Prostate gland (tissue), 2 donors: Measurements from ENCODE around the gene CSRP1.

Source experiments
- CTCF ChIP-seq, 4 experiments: fragments of 200-600 bp in 2 of 4; fragments of 450-650 bp in 2 of 4; sonication (generic) in 2 of 4; IDR thresholded peaks; 1 replicate in 3 of 4; 2 replicates in 1 of 4; pipeline ENCODE4 v1.5.1; 2016 to 2019; ENCODE audit warnings: antibody characterized with exemption in 4 of 4, mild to moderate bottlenecking in 2 of 4, moderate library complexity in 2 of 4
- POLR2A ChIP-seq: fragments of 450-650 bp; IDR thresholded peaks from one replicate; pipeline ENCODE4 v1.6.1; 2016; ENCODE audit warnings: antibody characterized with exemption, mild to moderate bottlenecking
- POLR2AphosphoS5 ChIP-seq: sonication (generic); formaldehyde crosslinking; IDR thresholded peaks from one replicate; pipeline ENCODE4 v1.6.1; 2017; ENCODE audit warnings: antibody characterized with exemption

GRCh38 chr1:201459052-201459451 is 47.9 kb downstream of the CSRP1 start:
- TF ChIP-seq CTCF (IDR thresholded peaks at IDR 0.05), result no peak
- no peak for TF ChIP-seq POLR2A
- no peak for TF ChIP-seq POLR2AphosphoS5
